Astrocyte (in vitro differentiated cells and primary cell): ENCODE data around the gene ITFG1.

Source experiments
- CTCF ChIP-seq: IDR thresholded peaks from 2 replicates; pipeline ENCODE4 v1.5.1; 2011; ENCODE audit warnings: low read depth, mild to moderate bottlenecking, inconsistent platforms, low read length, moderate library complexity; ENCODE audit not compliant: insufficient read depth
- EZH2 ChIP-seq: IDR thresholded peaks from 2 replicates; pipeline ENCODE4 v1.6.1; 2012; ENCODE audit warnings: mild to moderate bottlenecking, low read length, inconsistent platforms; ENCODE audit not compliant: insufficient read depth

GRCh38 chr16:47486856-47487255 is 26.0 kb upstream of the ITFG1 start:
- TF ChIP-seq CTCF, result no peak
- no peak for TF ChIP-seq EZH2
